Inflammatory macrophage treated with lipopolysaccharide for 1 hour (primary cell): ENCODE results near the gene DLGAP1.

Source experiments
- DNase-seq, 2 donors: peaks; one replicate each; pipeline ENCODE4 v3.0.0-alpha.2; 2020 to 2022

DLGAP1 gene

DNA sequence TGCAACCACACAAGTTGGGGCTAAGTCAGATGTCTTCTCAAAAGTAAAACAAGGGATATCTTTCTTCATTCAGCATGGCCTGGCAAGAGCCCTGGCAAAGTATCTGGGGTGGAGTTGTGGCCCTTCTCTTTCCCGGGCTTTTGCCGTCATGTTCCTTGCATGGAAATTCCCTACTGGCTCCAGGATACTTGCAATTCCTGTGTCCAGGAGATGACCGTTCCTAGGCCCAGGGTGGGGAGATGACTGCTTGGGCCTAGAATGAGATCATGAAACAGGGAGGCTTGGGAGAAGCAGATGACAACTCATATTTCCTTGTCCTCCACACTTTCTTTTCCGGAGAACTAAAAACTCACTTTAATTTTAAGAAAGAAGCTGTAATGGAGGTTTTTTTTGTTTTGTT is 944.2 kb downstream of the DLGAP1 start:
- DNase-seq = no peak

DNA sequence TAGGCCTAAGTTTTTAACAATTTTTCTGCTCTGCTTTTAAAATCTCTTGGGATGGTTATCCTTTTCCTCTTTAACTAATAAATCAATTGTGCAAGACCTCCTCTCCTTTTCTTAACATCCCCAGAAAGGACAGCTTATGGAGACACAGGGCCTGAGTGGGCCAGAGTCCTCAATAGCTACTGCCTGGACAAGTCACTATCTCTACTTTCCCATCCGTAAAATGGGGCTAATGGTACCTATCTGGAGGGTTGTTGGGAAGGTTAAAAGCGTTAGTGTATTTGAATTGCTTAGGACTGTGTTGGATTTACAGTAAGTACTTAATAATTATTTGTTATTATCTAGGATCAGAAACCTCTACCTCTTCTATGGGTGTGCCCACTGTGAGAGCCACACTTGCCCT is 945.1 kb downstream of the DLGAP1 start:
- no peak for DNase-seq

GRCh38 chr18:3508576-3509549 is 946.2 kb downstream of the DLGAP1 start:
- peak; percentile 14 to 25 for DNase-seq

- no peak for DNase-seq
Measured at GRCh38 chr18:3504637-3505036, 950.5 kb downstream of the DLGAP1 start.

GRCh38 chr18:3502650-3503049 is 952.5 kb downstream of the DLGAP1 start:
- DNase-seq = no peak

- DNase-seq = no peak
Measured at GRCh38 chr18:3500016-3500415, 955.1 kb downstream of the DLGAP1 start.

DNA sequence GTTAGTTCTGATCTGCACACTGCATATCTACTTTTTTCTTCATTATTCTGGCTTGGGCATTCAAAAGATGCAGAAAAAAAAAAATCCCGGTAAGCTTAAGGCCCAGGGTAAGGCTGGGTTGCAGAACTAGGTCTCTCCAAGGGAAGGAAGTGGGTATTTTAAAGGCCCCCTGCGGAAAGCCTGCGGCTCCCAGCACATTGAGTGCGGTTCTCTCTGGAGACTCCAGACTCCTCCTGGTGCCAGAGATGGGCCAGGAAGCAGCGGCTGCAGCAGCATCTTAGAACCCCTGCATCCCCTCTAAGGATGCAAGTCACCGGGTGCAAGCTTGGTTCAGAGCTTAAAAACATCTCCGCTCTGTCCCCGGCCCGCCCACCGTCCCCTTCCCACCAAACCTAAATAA is 955.6 kb downstream of the DLGAP1 start:
- no peak for DNase-seq

- DNase-seq = no peak
Measured at GRCh38 chr18:3498698-3499471, 956.2 kb downstream of the DLGAP1 start.

- no peak for DNase-seq
Measured at GRCh38 chr18:3495691-3496430, 959.2 kb downstream of the DLGAP1 start.

GRCh38 chr18:3494569-3494968 is 960.5 kb downstream of the DLGAP1 start:
- DNase-seq = no peak

- DNase-seq = no peak
Measured at GRCh38 chr18:3494245-3494526, 960.9 kb downstream of the DLGAP1 start.

GRCh38 chr18:3493501-3494244 is 961.4 kb downstream of the DLGAP1 start:
- DNase-seq = peak; percentile 38 to 48

- no peak for DNase-seq
Measured at GRCh38 chr18:3492721-3493120, 962.4 kb downstream of the DLGAP1 start.

DNA sequence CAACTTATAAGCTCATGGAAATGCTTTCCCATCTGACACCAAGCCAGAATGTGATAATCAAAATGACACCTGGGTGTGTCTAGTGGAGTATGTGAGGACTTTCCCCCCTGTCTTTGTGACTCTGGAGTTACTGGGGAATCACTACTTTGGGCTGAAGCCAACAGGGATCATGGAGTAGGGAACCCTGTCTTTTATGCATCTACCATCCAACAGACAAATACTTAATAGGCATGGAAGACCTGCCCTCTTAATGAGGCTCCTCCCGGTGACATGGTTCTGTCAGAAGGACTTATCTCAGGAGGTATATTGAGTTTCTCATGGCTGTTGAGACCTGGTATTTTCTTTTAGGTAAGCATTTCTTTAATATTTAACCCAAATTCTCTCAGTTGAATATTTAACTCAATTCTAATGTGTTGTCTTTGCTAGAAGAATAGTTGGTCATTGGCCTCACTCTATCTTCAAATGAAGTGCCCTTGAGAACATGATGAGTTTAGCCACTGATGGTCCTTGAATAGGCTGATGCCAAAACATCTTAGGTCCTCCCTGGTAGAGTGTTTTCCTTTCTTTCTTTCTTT is 963.0 kb downstream of the DLGAP1 start:
- DNase-seq = no peak

GRCh38 chr18:3489462-3489861 is 965.6 kb downstream of the DLGAP1 start:
- no peak for DNase-seq

DNA sequence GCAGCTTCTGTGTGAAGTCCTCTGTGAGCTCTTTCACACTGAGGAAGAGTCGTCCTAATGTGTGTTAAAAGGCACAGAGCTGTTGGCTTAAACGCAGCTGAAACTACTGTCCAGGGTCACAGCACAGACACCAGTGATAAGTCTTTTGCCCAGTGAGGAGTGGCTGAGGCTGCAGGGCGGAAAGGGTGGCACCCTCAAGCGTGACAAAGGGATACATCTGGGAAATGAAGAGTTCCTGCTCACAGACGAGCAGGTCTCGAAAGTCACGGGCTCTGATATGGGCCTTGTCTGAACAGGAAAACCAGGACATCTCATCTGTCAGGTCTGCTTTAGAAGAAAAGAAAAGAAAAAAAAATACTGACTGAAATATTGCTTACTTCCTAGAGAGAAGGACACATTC is 968.6 kb downstream of the DLGAP1 start:
- no peak for DNase-seq

DNA sequence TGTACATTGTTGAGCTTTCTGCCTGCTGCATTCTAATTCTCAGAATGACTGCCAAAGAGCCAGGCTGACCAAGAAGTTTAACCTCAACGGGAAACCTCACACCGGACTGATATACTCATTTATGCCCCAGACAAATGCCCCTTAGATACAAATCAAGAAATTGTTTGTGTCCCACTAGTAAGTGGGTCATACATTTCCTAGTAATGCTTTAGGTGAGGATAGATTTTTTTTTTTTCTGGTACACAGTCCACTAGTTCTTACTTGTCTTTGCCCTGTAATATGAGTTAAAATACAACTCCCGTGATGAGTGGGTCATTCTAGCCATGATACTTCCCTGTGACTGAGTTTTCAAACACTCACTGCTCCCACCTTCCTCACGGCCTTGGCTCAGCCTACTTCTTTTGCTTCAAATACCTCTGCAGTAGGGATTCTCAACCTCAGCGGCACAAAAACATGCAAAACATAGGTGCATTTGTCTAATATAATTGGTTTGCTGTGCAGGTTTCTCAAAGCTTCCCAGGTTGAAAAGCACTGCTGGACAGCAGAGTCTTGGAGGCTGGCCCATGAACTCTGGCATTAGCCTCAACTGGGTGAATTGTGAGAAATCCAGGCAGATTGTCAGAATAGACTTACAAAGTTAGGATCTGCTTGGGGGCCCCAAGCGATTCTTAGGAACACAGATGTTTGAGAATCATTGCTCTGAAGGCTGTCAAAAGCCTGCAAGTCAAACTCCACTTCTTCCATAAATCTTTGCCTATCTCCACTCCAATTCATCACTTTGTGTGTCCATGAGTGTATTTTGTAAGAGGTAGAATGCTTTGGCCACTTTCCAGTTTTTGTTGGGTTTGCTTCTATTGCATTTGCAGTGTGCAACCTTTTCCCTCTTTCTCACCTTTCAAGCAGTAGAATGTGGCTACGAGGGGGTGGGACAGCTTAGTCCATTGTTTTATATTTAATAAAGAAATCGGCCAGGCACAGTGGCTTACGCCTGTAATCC is 969.7 kb downstream of the DLGAP1 start:
- no peak for DNase-seq

DNA sequence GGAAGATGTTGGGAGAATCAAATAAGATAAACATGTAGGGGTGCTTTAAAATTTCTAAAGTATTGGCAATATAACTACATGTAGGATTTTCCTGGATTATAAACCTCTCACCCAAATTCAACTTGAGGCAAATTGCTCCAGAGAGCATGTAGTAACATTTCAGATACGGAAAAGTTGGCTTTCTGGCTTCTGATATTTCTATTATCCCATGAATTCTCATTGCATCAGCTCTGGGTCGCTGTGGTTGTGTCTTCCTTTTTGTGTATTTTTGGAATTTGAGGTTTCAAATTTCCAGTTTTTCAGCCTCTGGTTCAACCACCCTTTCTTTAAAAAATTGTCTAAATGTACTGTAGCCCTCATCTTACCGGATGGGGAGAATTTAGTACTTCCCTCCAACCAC is 972.8 kb downstream of the DLGAP1 start:
- DNase-seq = no peak

- peak in 1 of 2 donors; percentile 49 for DNase-seq
Measured at GRCh38 chr18:3481696-3482210, 973.4 kb downstream of the DLGAP1 start.

- no peak for DNase-seq
Measured at GRCh38 chr18:3480827-3481573, 974.1 kb downstream of the DLGAP1 start.
